ENCODE results near the gene SLC35E1.
"Not testable (repeated sequence)": the region's sequence is repeated elsewhere in the genome, so short reads cannot be mapped to it uniquely, and the experiment has no call there.

SLC35E1 gene

GRCh38 chr19:16559780-16560276 lies 12.4 kb downstream of the SLC35E1 start:
- H2AFZ ChIP-seq (ENCODE audit: low read depth): no peak overlapping the region
- no peaks in the 10 kb centered on the region for H4K20me1 ChIP-seq (ENCODE audit: insufficient read depth)
- no peak overlapping the region for H3K27ac ChIP-seq
- H3K4me3 ChIP-seq (IDR thresholded peaks at IDR 0.05; ENCODE audit: insufficient read depth, low read depth, low read length): no peak overlapping the region
- H3K79me2 ChIP-seq (ENCODE audit: insufficient read depth, low read depth): no peaks in the 10 kb centered on the region
- no peaks in the 10 kb centered on the region for H3K36me3 ChIP-seq (ENCODE audit: insufficient read depth)
- no peak overlapping the region for H3K4me2 ChIP-seq
- H3K9ac ChIP-seq: no peak overlapping the region
- no peaks in the 10 kb centered on the region for H3K4me1 ChIP-seq (ENCODE audit: low read depth, poor library complexity, severe bottlenecking)
- no peaks in the 10 kb centered on the region for H3K27me3 ChIP-seq (ENCODE audit: insufficient read depth, low read depth)
- TF ChIP-seq CTCF (conservative IDR thresholded peaks at IDR 0.05; ENCODE audit: low read depth, low read length): no peak

DNA sequence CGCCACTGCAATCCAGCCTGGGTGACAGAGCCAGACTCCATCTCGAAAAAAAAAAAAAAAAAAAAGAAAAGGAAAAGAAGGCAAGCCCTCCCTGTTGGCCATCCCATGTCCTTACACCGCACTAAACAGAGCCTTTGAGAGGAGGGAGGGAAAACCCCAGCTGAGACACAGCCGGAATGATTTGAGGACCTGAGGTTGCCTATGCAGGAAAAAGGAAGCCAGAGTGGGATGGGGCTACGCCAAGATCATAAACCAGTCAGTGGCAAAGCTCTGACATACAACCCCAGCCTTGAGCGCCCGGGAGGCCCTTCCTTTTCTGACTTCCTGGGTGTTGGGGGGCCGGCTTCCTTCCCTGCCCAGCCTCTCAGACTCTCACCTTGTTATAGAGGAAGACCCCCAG lies 17.4 kb downstream of the SLC35E1 start:
- TF ChIP-seq CTCF (conservative IDR thresholded peaks at IDR 0.05; ENCODE audit: low read depth, low read length): no peak
- Histone ChIP-seq H3K27me3 (ENCODE audit: insufficient read depth, low read depth) (no peaks in the 10 kb centered on the region), H3K4me3 (IDR thresholded peaks at IDR 0.05; ENCODE audit: insufficient read depth, low read depth, low read length) (no peak overlapping the region), H3K79me2 (ENCODE audit: insufficient read depth, low read depth) (no peaks in the 10 kb centered on the region), H4K20me1 (ENCODE audit: insufficient read depth) (no peaks in the 10 kb centered on the region), H3K36me3 (ENCODE audit: insufficient read depth) (no peaks in the 10 kb centered on the region; the same call in 1 of the 2 replicates), H3K27ac (no peak overlapping the region), H3K4me1 (ENCODE audit: low read depth, poor library complexity, severe bottlenecking) (no peaks in the 10 kb centered on the region), H3K4me2 (no peak overlapping the region), H2AFZ (ENCODE audit: low read depth) (no peak overlapping the region), H3K9ac (no peak overlapping the region)

- H3K4me2 ChIP-seq; H2AFZ ChIP-seq (ENCODE audit: low read depth); H3K27me3 ChIP-seq (ENCODE audit: insufficient read depth, low read depth); H3K9ac ChIP-seq; H3K79me2 ChIP-seq (ENCODE audit: insufficient read depth, low read depth); H3K36me3 ChIP-seq (ENCODE audit: insufficient read depth); H3K27ac ChIP-seq; H3K4me1 ChIP-seq (ENCODE audit: low read depth, poor library complexity, severe bottlenecking); H4K20me1 ChIP-seq (ENCODE audit: insufficient read depth); H3K4me3 ChIP-seq (IDR thresholded peaks at IDR 0.05; ENCODE audit: insufficient read depth, low read depth, low read length): not testable (repeated sequence)
These were observed 20.3 kb downstream of the SLC35E1 start for GRCh38 chr19:16551902-16552301.

DNA sequence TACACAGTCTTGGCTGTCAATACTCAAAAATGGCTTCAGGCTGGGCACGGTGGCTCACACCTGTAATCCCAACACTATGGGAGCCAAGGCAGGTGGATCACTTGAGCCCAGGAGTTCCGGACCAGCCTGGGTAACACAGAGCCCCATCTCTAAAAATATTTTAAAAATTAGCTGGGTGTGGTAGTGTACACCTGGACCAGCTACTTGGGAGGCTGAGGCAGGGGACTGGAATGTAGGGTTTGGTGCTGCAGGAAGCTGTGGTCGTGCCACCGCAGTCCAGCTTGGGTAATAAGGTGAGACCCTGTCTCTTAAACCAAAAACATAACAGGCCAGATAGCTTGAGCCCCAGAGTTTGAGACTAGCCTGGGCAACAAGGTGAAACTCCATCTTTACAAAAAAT lies 23.3 kb downstream of the SLC35E1 start:
- Histone ChIP-seq H4K20me1 (ENCODE audit: insufficient read depth) (no peaks in the 10 kb centered on the region), H3K27me3 (ENCODE audit: insufficient read depth, low read depth) (no peaks in the 10 kb centered on the region), H3K4me2 (no peak overlapping the region), H3K9ac (no peak overlapping the region), H3K36me3 (ENCODE audit: insufficient read depth) (no peaks in the 10 kb centered on the region; the same call in 1 of the 2 replicates), H3K79me2 (ENCODE audit: insufficient read depth, low read depth) (peaks cover 16% of the 10 kb centered on the region), H2AFZ (ENCODE audit: low read depth) (no peak overlapping the region), H3K4me3 (IDR thresholded peaks at IDR 0.05; ENCODE audit: insufficient read depth, low read depth, low read length) (no peak overlapping the region), H3K4me1 (ENCODE audit: low read depth, poor library complexity, severe bottlenecking) (peaks cover 5% of the 10 kb centered on the region), H3K27ac (no peak overlapping the region)
- no peak for TF ChIP-seq CTCF (conservative IDR thresholded peaks at IDR 0.05; ENCODE audit: low read depth, low read length)

DNA sequence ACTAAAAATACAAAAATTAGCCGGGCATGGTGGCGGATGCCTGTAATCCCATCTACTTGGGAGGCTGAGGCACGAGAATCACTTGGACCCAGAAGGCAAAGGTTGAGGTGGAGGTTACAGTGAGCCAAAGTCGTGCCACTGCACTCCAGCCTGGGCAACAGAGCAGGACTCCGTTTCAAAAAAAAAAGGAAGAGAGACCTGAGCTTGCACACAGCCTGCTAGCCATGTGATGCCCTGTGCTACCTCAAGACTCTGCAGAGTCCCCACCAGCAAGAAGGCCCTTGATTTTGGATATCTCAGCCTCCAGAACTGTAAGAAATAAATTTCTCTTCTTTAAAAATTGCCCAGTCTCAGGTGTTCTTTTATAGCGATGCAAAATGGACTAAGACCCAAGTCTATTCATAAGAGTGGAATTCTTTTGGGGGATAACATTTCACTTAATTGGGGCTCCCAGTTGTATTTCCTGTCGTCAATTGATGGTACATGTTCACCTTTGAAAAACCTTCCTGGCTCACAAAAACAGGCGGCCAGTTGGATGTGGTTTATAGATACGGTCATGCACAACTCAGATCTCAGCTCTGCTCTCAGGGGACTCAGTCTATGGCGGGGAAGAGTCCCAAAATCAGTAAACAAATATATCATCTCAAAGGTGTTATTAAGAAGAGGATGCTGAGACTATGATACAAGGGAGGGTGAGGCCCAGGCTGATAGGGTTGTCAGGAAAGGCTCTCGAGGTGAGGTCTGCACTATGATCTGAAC lies 27.6 kb downstream of the SLC35E1 start:
- no peak overlapping the region for H3K9ac ChIP-seq
- H3K4me2 ChIP-seq: no peak overlapping the region

DNA sequence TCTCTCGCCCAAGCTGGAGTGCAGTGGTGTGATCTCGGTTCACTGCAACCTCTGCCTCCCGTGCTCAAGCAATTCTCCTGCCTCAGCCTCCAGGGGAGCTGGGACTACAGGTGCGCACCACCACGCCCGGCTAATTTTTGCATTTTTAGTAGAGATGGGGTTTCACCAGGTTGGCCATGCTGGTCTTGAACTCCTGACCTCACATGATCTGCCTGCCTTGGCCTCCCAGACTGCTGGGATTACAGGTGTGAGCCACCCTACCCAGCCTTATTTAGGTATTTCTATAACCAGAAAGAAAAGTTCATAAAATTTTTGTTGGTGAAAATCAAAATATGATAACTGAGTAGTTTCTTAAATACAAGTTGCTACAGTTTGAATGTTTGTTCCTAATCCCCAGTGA lies 28.5 kb downstream of the SLC35E1 start:
- not testable (repeated sequence) for H3K36me3 ChIP-seq (ENCODE audit: insufficient read depth); H2AFZ ChIP-seq (ENCODE audit: low read depth); H4K20me1 ChIP-seq (ENCODE audit: insufficient read depth); H3K27me3 ChIP-seq (ENCODE audit: insufficient read depth, low read depth); H3K4me3 ChIP-seq (IDR thresholded peaks at IDR 0.05; ENCODE audit: insufficient read depth, low read depth, low read length)
- Histone ChIP-seq H3K9ac (peak overlapping the region; percentile 70; the same call in 1 of the 2 replicates), H3K4me1 (ENCODE audit: low read depth, poor library complexity, severe bottlenecking) (peaks cover 21% of the 10 kb centered on the region), H3K79me2 (ENCODE audit: insufficient read depth, low read depth) (peaks cover 67% of the 10 kb centered on the region), H3K27ac (peak overlapping the region; percentile 64; the same call in 1 of the 2 replicates), H3K4me2 (peak overlapping the region; percentile 81)

More for the DNA sequence above, 27.6 kb downstream of the SLC35E1 start:
- Histone ChIP-seq H3K27me3 (ENCODE audit: insufficient read depth, low read depth) (no peaks in the 10 kb centered on the region), H3K4me1 (ENCODE audit: low read depth, poor library complexity, severe bottlenecking) (peaks cover 21% of the 10 kb centered on the region), H4K20me1 (ENCODE audit: insufficient read depth) (no peaks in the 10 kb centered on the region), H3K4me3 (IDR thresholded peaks at IDR 0.05; ENCODE audit: insufficient read depth, low read depth, low read length) (no peak overlapping the region), H3K27ac (no peak overlapping the region), H3K79me2 (ENCODE audit: insufficient read depth, low read depth) (peaks cover 58% of the 10 kb centered on the region), H3K36me3 (ENCODE audit: insufficient read depth) (no peaks in the 10 kb centered on the region), H2AFZ (ENCODE audit: low read depth) (no peak overlapping the region)
- no peak for TF ChIP-seq CTCF (conservative IDR thresholded peaks at IDR 0.05; ENCODE audit: low read depth, low read length)
